Measurements from ENCODE around the gene ZFP62. TPM values are rescaled to one million over a fixed set of nuclear protein-coding genes. Genes with fewer than 3 reads are reported as not detected.

ZFP62 gene
- total RNA-seq, 4 donors from 2014 or later = 17.7 to 22.8 (median 20.5) TPM

DNA sequence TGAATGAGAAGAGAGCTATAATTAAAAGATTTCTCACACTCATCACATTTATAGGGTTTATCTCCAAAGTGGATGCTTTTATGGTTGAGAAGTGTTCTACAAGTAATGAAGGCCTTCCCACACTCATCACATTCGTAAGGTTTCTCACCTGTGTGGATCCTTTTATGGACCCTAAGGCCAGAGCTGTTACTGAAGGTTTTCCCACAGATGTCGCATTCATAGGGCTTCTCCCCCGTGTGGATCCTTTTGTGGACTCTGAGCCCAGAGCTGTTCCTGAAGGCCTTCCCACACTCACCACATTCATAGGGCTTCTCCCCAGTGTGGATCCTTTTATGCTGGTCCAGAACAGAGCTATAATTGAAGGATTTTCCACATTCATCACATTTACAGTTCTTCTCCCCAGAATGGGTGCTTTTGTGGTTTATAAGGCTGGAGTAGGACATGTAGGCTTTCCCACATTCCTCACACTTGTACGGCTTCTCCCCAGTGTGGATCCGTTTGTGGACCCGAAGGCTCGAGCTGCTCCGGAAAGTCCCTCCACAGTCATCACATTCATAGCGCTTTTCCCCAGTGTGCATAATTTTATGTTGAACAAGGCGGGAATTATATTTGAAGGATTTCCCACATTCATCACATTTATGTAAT lies 10.5 kb downstream of the ZFP62 start:
- 99% methylated on average over 10 of the region's 10 CpGs for WGBS
- Histone ChIP-seq H3K27me3 (no peaks in the 10 kb centered on the region), H3K36me3 (peaks cover 23 to 75% (median 41%) of the 10 kb centered on the region in 4 donors), H3K4me1 (peaks cover 0 to 9% (median 0%) of the 10 kb centered on the region in 4 donors), H3K9me3 (peaks cover 0 to 4% (median 0%) of the 10 kb centered on the region in 4 donors), H3K27ac (replicated peaks in 1 of 4) (no peak overlapping the region), H3K4me3 (no peak overlapping the region)
- TF ChIP-seq EP300 (IDR thresholded peaks at IDR 0.05) = no peak
- TF ChIP-seq, protein P1, sequence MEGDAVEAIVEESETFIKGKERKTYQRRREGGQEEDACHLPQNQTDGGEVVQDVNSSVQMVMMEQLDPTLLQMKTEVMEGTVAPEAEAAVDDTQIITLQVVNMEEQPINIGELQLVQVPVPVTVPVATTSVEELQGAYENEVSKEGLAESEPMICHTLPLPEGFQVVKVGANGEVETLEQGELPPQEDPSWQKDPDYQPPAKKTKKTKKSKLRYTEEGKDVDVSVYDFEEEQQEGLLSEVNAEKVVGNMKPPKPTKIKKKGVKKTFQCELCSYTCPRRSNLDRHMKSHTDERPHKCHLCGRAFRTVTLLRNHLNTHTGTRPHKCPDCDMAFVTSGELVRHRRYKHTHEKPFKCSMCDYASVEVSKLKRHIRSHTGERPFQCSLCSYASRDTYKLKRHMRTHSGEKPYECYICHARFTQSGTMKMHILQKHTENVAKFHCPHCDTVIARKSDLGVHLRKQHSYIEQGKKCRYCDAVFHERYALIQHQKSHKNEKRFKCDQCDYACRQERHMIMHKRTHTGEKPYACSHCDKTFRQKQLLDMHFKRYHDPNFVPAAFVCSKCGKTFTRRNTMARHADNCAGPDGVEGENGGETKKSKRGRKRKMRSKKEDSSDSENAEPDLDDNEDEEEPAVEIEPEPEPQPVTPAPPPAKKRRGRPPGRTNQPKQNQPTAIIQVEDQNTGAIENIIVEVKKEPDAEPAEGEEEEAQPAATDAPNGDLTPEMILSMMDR (IDR thresholded peaks at IDR 0.05) = no peak
- TF ChIP-seq POLR2A (IDR thresholded peaks at IDR 0.05; ENCODE audit: low read depth) = no peak
- no peak for TF ChIP-seq POLR2AphosphoS5 (IDR thresholded peaks at IDR 0.05)
- intact Hi-C loops (cut with DNase I) = no loop called here
- DNase-seq (ENCODE audit: extremely low spot score) = no peak

GRCh38 chr5:180849827-180850226 lies 11.2 kb downstream of the ZFP62 start:
- peaks cover 0 to 4% (median 0%) of the 10 kb centered on the region in 4 donors for H3K9me3 ChIP-seq
- peaks cover 0 to 9% (median 0%) of the 10 kb centered on the region in 4 donors for H3K4me1 ChIP-seq
- TF ChIP-seq POLR2A (IDR thresholded peaks at IDR 0.05; ENCODE audit: low read depth) = no peak
- TF ChIP-seq POLR2AphosphoS5 (IDR thresholded peaks at IDR 0.05) = no peak
- TF ChIP-seq EP300 (IDR thresholded peaks at IDR 0.05) = no peak
- TF ChIP-seq, protein P1 (IDR thresholded peaks at IDR 0.05) = no peak

GRCh38 chr5:180848878-180849277 lies 12.2 kb downstream of the ZFP62 start:
- H3K36me3 ChIP-seq = peaks cover 23 to 59% (median 35%) of the 10 kb centered on the region in 4 donors
- H3K27me3 ChIP-seq = no peaks in the 10 kb centered on the region
- no peak overlapping the region for H3K4me3 ChIP-seq
- no peak for DNase-seq (ENCODE audit: extremely low spot score)
- H3K27ac ChIP-seq (replicated peaks in 1 of 4) = no peak overlapping the region
- intact Hi-C loops (cut with DNase I) = no loop called here
- TF ChIP-seq POLR2AphosphoS5 (IDR thresholded peaks at IDR 0.05) (no peak), EP300 (IDR thresholded peaks at IDR 0.05) (no peak), POLR2A (IDR thresholded peaks at IDR 0.05; ENCODE audit: low read depth) (no peak)
- TF ChIP-seq, protein P1 (IDR thresholded peaks at IDR 0.05) = no peak
- peaks cover 0 to 7% (median 0%) of the 10 kb centered on the region in 4 donors for H3K4me1 ChIP-seq
- H3K9me3 ChIP-seq = peaks cover 0 to 4% (median 0%) of the 10 kb centered on the region in 4 donors
- 100% methylated on average over 1 of the region's 1 CpG for WGBS

More at GRCh38 chr5:180849827-180850226, 11.2 kb downstream of the ZFP62 start:
- 95% methylated on average over 4 of the region's 4 CpGs for WGBS
- Histone ChIP-seq H3K27me3 (no peaks in the 10 kb centered on the region), H3K27ac (replicated peaks in 1 of 4) (no peak overlapping the region), H3K36me3 (peaks cover 23 to 68% (median 36%) of the 10 kb centered on the region in 4 donors), H3K4me3 (no peak overlapping the region)
- no peak for DNase-seq (ENCODE audit: extremely low spot score)
- intact Hi-C loops (cut with DNase I) = no loop called here

DNA sequence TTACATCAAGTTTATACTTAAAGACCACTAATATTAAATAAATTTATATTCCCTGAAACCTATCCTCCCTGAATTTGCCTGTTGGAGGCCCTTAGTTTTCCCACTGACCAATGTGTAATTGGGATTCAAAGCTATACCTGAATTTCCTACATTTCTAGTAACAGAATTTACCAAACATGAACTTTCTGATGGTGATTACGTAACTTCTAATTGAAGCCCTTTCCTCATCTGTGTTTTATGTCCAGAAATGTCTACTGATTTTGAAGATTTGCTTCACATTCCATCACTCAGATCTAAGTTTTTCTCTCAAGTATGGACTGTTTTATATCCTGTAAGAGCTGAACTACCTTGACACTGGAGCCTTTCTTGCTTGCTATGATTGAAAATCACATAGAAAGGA lies 12.8 kb downstream of the ZFP62 start:
- intact Hi-C loops (cut with DNase I) = no loop called here

GRCh38 chr5:180847026-180847425 lies 14.1 kb downstream of the ZFP62 start:
- peaks cover 23 to 55% (median 35%) of the 10 kb centered on the region in 4 donors for H3K36me3 ChIP-seq
- TF ChIP-seq EP300 (IDR thresholded peaks at IDR 0.05) = no peak
- no peak for TF ChIP-seq POLR2AphosphoS5 (IDR thresholded peaks at IDR 0.05)
- TF ChIP-seq, protein P1 (IDR thresholded peaks at IDR 0.05) = no peak
- TF ChIP-seq POLR2A (IDR thresholded peaks at IDR 0.05; ENCODE audit: low read depth) = no peak
- 31% methylated on average over 3 of the region's 3 CpGs for WGBS
- no peaks in the 10 kb centered on the region for H3K4me1 ChIP-seq
- DNase-seq (ENCODE audit: extremely low spot score) = no peak
- peaks cover 0 to 4% (median 0%) of the 10 kb centered on the region in 4 donors for H3K9me3 ChIP-seq
- intact Hi-C loops (cut with DNase I) = no loop called here
- H3K27ac ChIP-seq (replicated peaks in 1 of 4) = no peak overlapping the region
- H3K27me3 ChIP-seq = no peaks in the 10 kb centered on the region
- H3K4me3 ChIP-seq = no peak overlapping the region

More for the DNA sequence above, 12.8 kb downstream of the ZFP62 start:
- DNase-seq (ENCODE audit: extremely low spot score) = no peak
- peaks cover 0 to 4% (median 0%) of the 10 kb centered on the region in 4 donors for H3K4me1 ChIP-seq
- H3K36me3 ChIP-seq = peaks cover 23 to 55% (median 35%) of the 10 kb centered on the region in 4 donors
- no peaks in the 10 kb centered on the region for H3K27me3 ChIP-seq
- no peak for TF ChIP-seq POLR2A (IDR thresholded peaks at IDR 0.05; ENCODE audit: low read depth)
- TF ChIP-seq POLR2AphosphoS5 (IDR thresholded peaks at IDR 0.05) = no peak
- H3K9me3 ChIP-seq = peaks cover 0 to 4% (median 0%) of the 10 kb centered on the region in 4 donors
- H3K27ac ChIP-seq (replicated peaks in 1 of 4) = no peak overlapping the region
- WGBS = 96% methylated on average over 1 of the region's 1 CpG
- no peak overlapping the region for H3K4me3 ChIP-seq
